GM19397 (cell line): Measurements from ENCODE around the gene LONRF2.

ENCODE experiments used
- ATAC-seq: cut with Tn5 transposase; IDR thresholded peaks from one replicate; pipeline ENCODE4 v1.9.1; 2021; ENCODE audit warnings: mild to moderate bottlenecking, moderate library complexity; ENCODE audit not compliant: unreplicated experiment

The LONRF2 gene

GRCh38 chr2:100237770-100238169, 84.5 kb downstream of the LONRF2 start:
- ATAC-seq, result no peak

DNA sequence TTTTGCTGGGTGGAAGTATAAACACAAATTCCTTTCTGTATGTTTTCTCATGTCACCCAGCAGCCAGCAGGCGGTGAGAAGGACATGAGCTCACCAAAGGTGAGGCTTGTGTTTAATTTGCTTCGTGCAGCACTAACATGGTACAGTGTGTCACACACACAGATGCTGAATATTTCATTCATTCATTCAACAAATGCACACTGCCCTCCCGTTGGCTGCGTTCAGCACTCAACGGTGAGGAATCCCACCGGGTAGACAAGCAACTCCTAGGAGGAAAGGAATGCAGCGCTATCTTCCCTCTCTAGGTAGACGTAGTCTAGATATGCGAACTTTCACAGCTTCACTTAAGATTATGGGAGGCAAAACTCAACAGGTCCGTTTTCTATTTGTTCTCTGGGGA, 85.1 kb downstream of the LONRF2 start:
- no peak for ATAC-seq

DNA sequence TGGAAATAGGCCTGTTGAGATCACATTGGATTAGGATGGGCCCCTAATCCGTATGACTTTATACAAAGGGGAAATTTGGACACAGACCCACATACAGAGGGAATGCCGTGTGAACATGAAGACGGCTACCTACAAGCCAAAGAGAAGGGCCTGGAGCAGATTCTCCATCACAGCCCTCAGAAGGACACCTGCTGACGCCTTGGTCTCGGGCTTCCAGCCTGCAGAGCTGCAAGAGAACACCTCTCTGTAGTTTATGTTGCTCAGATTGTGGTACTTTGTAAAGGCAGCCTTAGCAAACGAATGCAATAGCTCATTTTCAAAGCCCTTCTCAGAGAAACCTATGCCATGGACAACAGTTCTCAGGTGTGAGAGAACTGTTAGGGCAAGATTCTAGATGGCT, 86.1 kb downstream of the LONRF2 start:
- no peak for ATAC-seq

DNA sequence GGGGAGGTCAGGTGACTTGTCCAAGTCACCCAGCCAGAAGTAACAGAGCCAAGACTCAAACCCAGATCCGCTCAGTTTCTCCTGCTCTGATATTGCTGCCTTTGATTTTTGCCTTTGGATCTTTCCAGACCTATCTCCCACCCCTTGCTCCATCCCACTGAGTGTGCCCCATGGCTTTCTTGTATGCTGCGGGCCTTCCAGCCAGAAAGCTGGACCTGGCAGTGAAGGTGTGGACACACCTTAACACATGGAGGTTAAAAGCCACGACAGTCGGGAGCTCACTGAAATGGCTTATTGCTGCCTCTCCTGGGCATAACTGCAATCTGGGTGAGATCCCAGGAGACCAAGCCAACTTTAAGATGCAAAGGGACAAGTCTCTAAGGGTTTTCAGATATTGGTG, 86.7 kb downstream of the LONRF2 start:
- ATAC-seq, result no peak

DNA sequence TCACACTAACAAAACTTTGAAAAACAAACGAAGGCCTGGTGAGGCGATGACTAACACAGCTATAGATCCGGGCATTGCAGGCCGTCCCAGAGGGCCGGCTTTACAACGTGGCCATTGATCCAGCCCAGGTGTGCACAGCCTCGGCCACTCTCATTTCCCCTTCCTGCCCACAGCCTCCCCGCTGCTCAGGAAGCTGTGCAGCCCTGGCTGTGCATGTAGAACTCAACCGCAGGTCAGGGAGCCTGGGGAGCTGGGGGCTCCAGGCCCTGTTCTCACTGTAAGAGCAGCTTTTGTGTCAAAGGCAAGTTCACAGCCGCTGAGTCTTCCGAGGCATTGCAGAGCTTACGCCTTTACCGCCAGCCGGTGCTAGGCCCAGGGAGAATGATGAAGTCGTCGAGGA, 87.2 kb downstream of the LONRF2 start:
- ATAC-seq, result peak; percentile 96

DNA sequence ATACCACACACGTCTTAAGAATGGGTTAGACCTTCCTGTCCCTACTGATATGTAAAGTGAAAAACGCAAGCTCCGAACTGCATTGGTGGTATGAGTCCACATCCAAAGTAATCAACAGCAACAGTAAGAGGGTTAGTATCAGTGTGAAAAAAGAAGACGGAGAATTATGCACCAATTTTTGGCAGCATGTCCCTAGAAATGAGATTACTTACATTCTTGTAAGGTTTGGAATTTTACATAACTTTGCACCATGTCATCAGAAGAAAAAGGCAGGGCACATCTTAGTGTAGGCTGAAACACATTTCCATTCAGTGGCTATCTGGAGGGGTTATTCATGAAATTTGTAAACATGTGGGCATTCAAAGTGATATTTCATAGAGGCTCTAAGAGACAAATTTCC, 88.2 kb downstream of the LONRF2 start:
- no peak for ATAC-seq

DNA sequence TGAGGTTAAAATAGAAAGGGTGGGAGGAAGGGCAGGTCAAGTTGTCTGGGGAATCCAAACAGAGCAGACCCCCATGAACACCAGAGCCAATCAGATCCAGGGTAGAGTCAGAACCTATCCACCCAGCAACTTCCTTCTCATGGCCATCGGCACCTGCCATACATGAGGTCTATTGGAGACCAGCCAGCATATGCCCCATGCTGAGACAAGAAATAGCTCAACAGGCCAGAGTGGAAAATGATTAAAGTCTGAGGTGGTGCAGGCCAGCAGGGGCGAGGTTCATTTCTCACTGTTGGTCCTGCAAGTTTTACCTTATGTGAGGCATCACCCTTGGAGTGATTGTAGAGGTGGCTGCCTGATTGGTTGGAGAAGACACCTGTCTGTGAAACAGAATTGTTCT, 89.2 kb downstream of the LONRF2 start:
- ATAC-seq, result no peak

GRCh38 chr2:100230754-100231153, 91.5 kb downstream of the LONRF2 start:
- ATAC-seq, result no peak

DNA sequence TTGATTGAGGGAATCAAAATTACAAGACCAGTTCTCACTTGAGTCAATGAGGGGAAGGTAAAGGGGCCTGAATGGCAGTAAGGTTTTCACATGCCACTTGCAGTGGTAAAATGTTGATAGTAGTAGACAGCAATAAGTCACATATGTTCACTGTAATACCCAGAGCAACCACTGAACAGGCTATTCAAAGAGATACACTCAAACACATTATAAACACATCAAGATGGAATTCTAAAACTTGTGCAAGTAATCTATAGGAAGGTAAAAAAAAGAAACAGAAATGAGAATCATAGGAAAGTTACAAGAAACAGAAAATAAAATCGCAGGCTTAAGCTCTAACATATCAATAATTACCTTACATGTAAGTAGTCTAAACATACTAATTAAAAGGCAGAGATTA, 93.3 kb downstream of the LONRF2 start:
- no peak for ATAC-seq

DNA sequence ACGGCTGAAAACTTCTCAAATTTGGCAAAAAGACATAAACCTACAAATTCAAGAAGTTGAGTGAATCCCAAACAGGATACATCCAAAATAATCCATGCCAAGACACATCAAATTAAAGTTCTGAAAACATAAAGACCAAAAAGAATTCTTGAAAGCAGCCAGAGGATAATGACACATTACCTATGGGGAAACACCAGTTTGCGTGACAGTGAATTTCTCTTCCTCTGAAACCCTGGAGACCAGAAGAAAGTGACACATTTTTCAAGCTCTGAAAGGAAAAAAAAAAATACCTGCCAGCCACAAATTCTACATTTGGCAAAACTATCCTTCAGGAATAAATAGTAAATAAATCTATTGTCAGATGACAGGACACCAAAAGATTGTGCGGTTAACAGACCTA, 93.9 kb downstream of the LONRF2 start:
- ATAC-seq, result no peak

DNA sequence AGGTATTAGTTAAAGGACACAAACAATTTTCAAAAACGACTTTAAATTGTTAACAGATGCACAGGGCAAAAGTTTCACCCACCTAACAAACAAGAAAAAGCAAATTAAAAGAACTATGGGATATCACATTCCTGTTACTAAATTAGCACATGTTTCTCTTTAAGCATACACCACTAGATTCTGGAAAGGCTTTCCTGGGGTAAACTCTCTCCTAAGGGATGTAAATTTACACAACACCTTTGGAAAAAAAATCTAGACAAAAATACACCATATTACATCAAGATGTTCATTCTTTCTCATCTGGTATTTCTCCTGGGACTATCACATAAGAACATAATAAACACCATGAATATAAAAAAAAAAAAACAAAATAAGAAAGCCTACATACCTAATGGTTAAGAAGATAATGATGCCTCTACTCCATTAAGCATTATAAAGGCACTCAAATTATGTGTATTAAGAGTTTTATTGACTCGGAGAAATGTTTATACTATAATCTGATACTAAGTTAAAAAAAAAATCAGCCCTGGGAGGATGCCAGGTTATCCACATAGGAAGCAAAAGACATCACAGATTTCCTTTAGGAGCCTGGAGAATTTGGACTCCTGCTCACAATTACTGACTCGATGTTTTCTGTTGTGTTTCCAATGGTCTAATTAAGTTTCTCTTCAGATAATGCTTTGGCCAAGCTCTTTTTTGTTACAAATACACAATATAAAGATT, 97.2 kb downstream of the LONRF2 start:
- no peak for ATAC-seq

GRCh38 chr2:100223502-100223901, 98.8 kb downstream of the LONRF2 start:
- ATAC-seq, result no peak
